Activated naive CD4-positive, alpha-beta T cell treated with anti-CD3 and anti-CD28 coated beads, Interleukin-2, amount 50 U/mL, for 24 hours (primary cell): ENCODE measurements around the gene VWA5A.

Source experiments
- H3K27ac Mint-ChIP-seq: one replicate; pipeline ENCODE4 v1.8.0; 2021; ENCODE audit warnings: mild to moderate bottlenecking, mixed read lengths
- H3K27me3 Mint-ChIP-seq: one replicate; pipeline ENCODE4 v1.8.0; 2021; ENCODE audit warnings: mixed read lengths
- H3K36me3 Mint-ChIP-seq: one replicate; pipeline ENCODE4 v1.8.0; 2021; ENCODE audit warnings: mixed read lengths
- H3K4me1 Mint-ChIP-seq: one replicate; pipeline ENCODE4 v1.8.0; 2021; ENCODE audit warnings: mixed read lengths
- H3K4me3 Mint-ChIP-seq: one replicate; pipeline ENCODE4 v1.8.0; 2021; ENCODE audit warnings: mild to moderate bottlenecking, mixed read lengths
- H3K9me3 Mint-ChIP-seq: one replicate; pipeline ENCODE4 v1.8.0; 2021; ENCODE audit warnings: mixed read lengths

VWA5A gene

DNA sequence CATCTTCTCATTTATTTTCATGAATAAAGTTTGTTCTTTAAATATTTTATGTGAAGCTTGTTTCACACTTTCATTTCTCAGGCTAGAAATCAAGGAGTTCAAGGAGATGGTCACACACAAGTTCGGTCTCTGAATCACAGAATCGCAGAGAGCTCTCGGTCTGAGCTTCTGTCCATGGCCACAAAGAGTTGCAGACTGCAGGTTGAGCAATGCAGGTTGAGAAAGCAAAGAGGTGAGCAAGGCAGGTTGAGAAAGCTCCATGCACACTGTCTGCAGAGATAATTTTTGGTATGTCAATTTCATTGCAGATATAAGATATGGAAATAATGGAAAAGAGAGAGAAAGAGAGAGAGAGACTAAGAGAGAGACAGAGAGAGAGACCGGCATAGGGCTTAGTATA is 32.9 kb upstream of the VWA5A start:
- no peaks in the 10 kb centered on the region for H3K36me3 Mint-ChIP-seq
- no peak overlapping the region for H3K27ac Mint-ChIP-seq
- no peaks in the 10 kb centered on the region for H3K9me3 Mint-ChIP-seq
- no peak overlapping the region for H3K4me3 Mint-ChIP-seq
- H3K4me1 Mint-ChIP-seq = no peaks in the 10 kb centered on the region
- peaks cover 31% of the 10 kb centered on the region for H3K27me3 Mint-ChIP-seq

DNA sequence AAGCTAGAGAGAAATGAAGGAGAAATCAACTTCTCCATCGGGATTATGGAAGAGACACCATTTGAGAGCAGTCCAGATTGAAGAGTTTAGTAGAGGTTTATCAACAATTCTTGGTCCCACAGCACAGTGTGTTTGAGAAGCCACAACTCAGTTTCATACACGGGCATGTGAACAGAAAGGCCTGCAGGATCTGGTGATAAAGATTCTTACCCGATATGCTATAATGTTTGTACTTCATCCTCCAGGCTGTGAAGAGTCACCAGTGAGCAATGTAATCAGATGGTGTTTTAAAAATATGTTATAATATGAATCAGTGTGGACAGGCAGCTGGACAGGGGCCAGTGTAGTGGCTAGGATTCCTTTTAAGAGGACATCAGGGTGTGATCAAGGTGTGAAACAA is 29.7 kb upstream of the VWA5A start:
- Mint-ChIP-seq H3K36me3 (no peaks in the 10 kb centered on the region), H3K27ac (no peak overlapping the region), H3K9me3 (no peaks in the 10 kb centered on the region), H3K4me1 (no peaks in the 10 kb centered on the region), H3K4me3 (no peak overlapping the region), H3K27me3 (peaks cover 28% of the 10 kb centered on the region)

DNA sequence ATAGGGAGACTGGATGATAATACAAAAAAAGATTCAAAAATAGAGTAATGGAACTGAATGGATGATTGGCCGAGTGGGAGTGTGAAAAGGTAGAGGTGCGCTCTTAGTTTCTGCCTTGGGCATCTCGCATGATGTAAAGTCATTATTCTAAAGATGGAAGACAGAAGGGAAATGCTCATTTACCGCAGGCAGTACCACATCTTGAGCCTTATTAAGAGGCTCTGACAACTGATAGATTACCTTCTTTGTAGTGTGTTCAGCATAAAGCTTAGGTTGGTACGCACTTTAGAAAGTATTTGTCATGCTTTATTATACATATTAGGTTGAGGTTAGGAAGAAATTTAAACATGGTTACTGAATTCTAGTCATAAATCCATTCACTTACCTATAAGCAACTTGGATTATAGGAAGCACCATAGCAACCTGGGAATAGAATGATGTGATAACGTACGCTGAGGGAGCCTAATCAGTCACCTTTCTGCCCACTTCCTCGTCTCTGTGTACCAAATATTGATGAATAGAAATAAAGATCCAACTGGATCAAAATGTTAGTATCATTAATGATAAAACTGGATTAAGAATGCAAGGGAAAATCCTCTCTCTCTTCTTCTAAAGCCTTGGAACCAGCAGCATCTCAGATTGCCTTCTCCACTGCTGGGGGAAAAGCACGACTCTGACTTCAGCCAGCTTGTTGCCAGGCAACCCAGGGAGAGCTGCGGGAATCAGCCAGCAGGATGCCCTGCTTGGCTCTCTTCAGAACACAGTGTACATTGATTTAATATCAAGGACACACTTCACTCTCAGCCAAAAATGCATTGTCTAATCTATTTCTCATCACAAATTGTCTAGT is 29.0 kb upstream of the VWA5A start:
- peaks cover 24% of the 10 kb centered on the region for H3K27me3 Mint-ChIP-seq
- no peaks in the 10 kb centered on the region for H3K4me1 Mint-ChIP-seq
- no peaks in the 10 kb centered on the region for H3K36me3 Mint-ChIP-seq
- no peaks in the 10 kb centered on the region for H3K9me3 Mint-ChIP-seq
- no peak overlapping the region for H3K4me3 Mint-ChIP-seq
- no peak overlapping the region for H3K27ac Mint-ChIP-seq

DNA sequence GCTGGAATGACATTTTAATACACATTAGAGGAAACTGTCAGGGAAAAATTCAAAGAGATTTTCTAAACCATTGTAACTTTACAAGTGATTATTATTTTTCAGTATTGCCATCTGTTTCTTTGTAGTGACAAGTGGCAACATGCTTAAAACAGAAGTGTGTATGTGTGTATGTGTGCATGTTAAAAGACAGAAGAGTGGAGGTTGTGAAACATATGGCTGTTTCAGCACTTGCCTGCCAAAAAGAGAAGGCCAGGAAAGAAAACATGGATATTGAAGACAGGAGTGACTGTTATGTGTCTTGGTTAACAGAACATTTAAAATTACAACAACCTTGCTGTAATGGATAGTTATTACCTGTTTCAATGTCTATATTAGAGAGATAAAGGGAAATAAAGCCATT is 24.3 kb upstream of the VWA5A start:
- Mint-ChIP-seq H3K4me3 (no peak overlapping the region), H3K4me1 (no peaks in the 10 kb centered on the region), H3K9me3 (no peaks in the 10 kb centered on the region), H3K36me3 (no peaks in the 10 kb centered on the region), H3K27me3 (peaks cover 22% of the 10 kb centered on the region), H3K27ac (no peak overlapping the region)

DNA sequence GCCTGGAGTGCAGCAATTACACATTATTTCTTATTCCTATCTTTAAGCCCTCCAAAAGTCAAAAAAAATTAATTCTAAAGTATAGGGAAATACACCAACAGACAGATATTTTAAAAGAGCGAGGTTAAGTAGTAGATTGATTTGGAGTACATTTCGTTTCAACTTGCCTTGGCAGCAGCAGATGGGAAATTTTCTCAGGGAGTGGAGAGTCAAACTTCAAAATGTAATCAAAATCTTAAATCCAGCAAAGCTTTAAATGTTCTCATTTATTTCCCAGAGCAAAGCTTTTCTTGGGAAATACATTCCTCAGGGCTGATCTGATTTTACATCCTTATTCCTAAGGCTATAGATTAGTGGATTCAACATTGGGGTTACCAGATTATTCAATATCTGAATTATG is 21.9 kb upstream of the VWA5A start:
- no peaks in the 10 kb centered on the region for H3K9me3 Mint-ChIP-seq
- no peak overlapping the region for H3K27ac Mint-ChIP-seq
- no peak overlapping the region for H3K4me3 Mint-ChIP-seq
- H3K4me1 Mint-ChIP-seq = no peaks in the 10 kb centered on the region
- H3K27me3 Mint-ChIP-seq = peaks cover 17% of the 10 kb centered on the region
- no peaks in the 10 kb centered on the region for H3K36me3 Mint-ChIP-seq

DNA sequence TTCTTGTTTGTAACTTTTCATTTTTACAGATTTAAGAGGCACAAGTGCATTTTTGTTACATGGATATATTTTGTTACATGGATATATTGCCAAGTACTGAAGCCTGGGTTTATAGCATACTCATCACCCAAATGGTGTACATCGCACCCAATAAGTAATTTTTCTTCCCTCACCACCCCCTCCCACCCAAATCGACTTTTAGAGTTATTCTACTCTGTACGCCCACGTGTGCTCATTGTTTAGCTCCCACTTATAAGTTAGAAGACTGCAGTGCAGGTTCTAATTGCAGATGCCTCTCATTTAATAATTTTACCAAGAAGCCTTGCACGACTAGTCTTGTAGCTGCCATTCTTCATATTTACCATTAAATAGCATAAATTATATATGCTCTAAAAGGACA is 20.5 kb upstream of the VWA5A start:
- Mint-ChIP-seq H3K4me1 (no peaks in the 10 kb centered on the region), H3K4me3 (no peak overlapping the region), H3K27ac (no peak overlapping the region), H3K36me3 (no peaks in the 10 kb centered on the region), H3K9me3 (no peaks in the 10 kb centered on the region), H3K27me3 (peaks cover 16% of the 10 kb centered on the region)

DNA sequence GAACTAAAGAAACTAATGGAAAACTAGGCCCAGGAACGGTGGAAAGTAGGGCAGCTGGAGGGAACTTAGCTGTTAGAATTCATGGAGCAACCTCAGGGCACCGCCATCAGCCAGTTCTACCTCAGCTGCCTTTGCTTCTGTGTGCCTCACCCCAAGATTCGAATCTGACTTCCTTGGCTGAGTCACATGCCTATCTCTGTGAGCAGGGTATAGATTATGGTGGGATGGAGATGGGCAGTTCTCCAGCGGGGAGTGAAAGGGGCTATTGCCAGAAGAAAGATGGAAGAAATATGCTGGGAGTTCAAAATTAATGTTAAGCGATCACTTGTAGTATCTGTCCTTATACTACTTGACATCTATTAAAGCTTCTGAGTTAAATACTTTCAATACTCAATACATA is 18.9 kb upstream of the VWA5A start:
- H3K27me3 Mint-ChIP-seq = peaks cover 21% of the 10 kb centered on the region
- H3K27ac Mint-ChIP-seq = no peak overlapping the region
- H3K36me3 Mint-ChIP-seq = no peaks in the 10 kb centered on the region
- H3K4me3 Mint-ChIP-seq = no peak overlapping the region
- H3K4me1 Mint-ChIP-seq = no peaks in the 10 kb centered on the region
- no peaks in the 10 kb centered on the region for H3K9me3 Mint-ChIP-seq

DNA sequence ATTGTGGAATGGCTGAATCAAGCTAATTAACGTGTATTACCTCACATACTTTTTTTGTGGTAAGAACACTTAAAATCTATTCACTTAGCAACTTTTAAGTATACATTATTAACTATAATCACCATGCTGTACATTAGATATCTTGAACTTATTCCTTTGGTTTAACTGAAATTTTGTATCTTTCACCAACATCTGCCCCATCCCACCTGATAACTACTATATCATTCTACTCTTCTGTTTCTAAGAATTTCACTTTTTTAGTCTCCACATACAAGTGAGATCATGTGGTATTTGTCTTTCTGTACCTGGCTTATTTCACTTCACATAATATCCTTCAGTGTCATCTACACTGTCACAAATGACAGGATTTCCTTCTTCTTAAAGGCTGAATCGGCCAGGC is 17.1 kb upstream of the VWA5A start:
- H3K36me3 Mint-ChIP-seq = no peaks in the 10 kb centered on the region
- no peak overlapping the region for H3K4me3 Mint-ChIP-seq
- H3K4me1 Mint-ChIP-seq = no peaks in the 10 kb centered on the region
- no peaks in the 10 kb centered on the region for H3K9me3 Mint-ChIP-seq
- peaks cover 22% of the 10 kb centered on the region for H3K27me3 Mint-ChIP-seq
- no peak overlapping the region for H3K27ac Mint-ChIP-seq

DNA sequence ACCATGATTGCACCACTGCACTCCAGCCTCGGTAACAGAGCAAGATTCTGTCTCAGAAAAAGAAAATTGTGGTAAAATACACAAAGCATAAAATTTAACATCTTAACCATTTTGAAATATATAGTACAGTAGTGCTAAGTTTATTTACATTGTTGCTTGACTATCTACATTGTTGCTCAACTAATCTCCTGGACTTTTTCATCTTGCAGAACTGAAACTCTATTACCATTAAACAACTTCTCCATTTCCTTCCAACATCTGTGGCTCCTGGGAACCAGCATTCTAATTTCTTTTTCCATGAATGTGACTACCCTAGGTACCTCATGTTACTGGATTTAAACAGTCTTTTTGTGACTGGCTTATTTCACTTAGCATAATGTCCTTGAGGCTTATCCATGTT is 13.5 kb upstream of the VWA5A start:
- Mint-ChIP-seq H3K4me1 (no peaks in the 10 kb centered on the region), H3K27me3 (peaks cover 27% of the 10 kb centered on the region), H3K4me3 (no peak overlapping the region), H3K27ac (no peak overlapping the region), H3K9me3 (no peaks in the 10 kb centered on the region), H3K36me3 (no peaks in the 10 kb centered on the region)

DNA sequence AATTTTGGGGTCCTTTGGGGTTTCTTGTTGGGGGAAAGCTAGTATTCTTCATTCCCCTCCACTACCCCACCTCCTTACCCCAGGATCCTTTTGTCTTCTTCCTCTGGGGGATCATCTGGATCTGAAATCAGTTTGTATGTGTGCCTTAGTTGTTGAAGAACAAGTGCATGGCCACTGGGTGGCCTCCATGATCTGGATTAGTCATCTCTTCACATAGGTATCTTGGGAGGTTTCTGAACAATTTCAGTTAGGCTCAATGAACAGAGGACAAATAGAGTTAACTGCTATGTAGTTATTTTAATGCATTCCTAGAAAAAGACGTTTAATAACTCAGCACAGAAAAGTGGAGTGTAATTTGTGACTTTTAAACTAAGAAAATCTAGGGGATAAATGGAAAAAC is 7.1 kb upstream of the VWA5A start:
- H3K27ac Mint-ChIP-seq = no peak overlapping the region
- H3K4me1 Mint-ChIP-seq = no peaks in the 10 kb centered on the region
- no peaks in the 10 kb centered on the region for H3K36me3 Mint-ChIP-seq
- no peaks in the 10 kb centered on the region for H3K9me3 Mint-ChIP-seq
- H3K27me3 Mint-ChIP-seq = peaks cover 20% of the 10 kb centered on the region
- H3K4me3 Mint-ChIP-seq = no peak overlapping the region

DNA sequence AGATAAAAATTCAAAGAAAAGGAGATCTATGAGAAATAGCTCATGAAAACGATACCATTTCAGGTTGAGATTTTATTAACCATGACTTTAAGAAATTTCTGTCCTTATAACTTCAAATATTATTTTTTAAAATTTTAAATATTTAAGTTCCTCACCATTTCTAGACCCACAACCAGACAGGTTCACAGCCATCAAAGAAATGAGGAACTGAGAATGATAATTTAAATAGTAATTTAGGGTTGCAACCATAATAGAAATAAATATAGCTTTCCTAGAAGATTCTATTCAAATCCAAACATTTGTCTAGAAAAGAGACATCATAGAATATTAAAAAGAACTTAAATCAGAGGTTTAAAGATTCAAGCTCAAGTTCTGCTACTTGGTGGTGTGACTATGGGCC is 5.9 kb upstream of the VWA5A start:
- no peak overlapping the region for H3K4me3 Mint-ChIP-seq
- H3K9me3 Mint-ChIP-seq = no peaks in the 10 kb centered on the region
- no peaks in the 10 kb centered on the region for H3K36me3 Mint-ChIP-seq
- H3K27me3 Mint-ChIP-seq = peaks cover 13% of the 10 kb centered on the region
- H3K27ac Mint-ChIP-seq = no peak overlapping the region
- H3K4me1 Mint-ChIP-seq = no peaks in the 10 kb centered on the region

DNA sequence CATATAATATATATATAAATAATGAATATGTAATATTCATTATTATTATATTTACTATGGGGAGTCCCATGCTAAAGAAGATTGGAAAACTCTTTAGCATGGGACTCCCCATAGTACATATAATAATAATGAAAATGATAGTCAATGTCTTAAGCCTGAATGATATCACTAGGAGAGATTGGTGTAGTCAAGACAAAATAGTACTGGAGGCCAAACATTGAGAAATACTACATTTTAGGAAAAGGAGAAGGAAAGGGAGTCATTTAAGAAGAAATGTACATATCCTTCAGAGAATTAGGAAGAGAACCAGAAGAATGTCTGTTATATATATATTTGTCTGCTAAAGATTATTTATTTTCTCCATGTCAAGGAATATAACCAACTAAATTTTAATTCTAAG is 5.0 kb upstream of the VWA5A start:
- H3K4me3 Mint-ChIP-seq = no peak overlapping the region
- peaks cover 10% of the 10 kb centered on the region for H3K27me3 Mint-ChIP-seq
- peaks cover 6% of the 10 kb centered on the region for H3K4me1 Mint-ChIP-seq
- H3K27ac Mint-ChIP-seq = no peak overlapping the region
- no peaks in the 10 kb centered on the region for H3K36me3 Mint-ChIP-seq
- H3K9me3 Mint-ChIP-seq = no peaks in the 10 kb centered on the region

DNA sequence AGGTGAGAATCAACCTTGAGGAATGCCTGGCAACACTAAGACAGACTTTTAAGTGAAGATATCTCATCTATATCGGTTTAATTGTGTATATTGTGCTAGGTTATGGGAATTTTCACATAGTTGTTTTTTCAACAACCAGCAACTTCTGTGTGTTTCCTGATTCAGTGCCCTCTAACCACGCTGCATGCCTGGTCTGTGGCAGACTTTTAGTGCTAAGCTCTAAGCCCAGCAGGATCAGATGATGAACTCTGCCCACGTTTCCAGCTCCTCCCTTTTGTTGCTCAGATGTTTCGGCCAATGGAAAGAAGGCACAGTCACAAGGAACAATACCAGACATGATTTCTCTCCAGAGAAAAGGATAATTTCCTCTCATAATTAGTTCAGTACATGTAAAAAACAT is 1.4 kb upstream of the VWA5A start:
- peaks cover 1% of the 10 kb centered on the region for H3K27me3 Mint-ChIP-seq
- H3K4me1 Mint-ChIP-seq = peaks cover 36% of the 10 kb centered on the region

DNA sequence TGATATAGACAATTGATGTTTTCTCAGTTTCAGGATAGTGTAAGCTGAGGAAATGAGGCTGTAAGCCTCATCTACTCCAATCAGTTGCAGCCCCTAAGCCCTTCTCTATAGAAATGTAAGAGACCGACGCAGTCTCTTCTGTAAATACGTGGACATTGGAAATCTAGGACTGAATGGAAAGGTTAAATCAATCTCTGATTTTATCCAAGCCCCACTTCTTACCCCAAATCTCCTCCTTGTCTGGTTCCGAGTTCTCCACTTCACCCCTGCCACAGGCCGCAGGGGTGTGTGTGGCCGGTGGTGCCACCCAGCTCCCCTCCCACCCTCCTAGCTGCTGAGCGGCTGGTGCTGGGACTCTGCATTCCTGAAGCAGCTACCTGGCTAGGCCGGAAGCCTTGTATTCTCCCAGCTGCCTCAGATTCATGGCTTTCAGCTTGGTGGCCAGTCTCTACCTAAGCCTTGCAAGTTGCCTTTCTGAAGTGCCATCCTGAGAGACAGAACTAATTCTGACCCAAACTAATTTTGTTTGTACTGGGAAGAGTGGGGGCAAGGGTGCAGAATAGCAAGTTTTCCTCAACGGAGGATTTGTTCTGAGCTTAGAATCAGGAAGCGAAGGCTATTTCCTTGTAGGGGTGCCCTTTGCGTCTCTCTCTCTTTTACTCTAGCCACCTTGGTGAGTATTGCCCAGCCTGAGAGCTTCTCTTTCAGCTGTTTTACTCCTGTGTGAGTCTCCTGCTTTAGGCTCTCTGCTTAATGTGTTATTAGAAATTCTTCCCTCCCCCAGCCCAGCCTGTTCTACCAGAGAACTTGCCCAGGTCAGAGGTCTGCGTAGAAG is 749 bp downstream of the VWA5A start:
- H3K4me3 Mint-ChIP-seq = peak overlapping the region; percentile 98
- H3K27ac Mint-ChIP-seq = peak overlapping the region; percentile 92
- peaks cover 8% of the 10 kb centered on the region for H3K36me3 Mint-ChIP-seq
- no peaks in the 10 kb centered on the region for H3K9me3 Mint-ChIP-seq
- peaks cover 36% of the 10 kb centered on the region for H3K4me1 Mint-ChIP-seq
- H3K27me3 Mint-ChIP-seq = peaks cover under 1% of the 10 kb centered on the region

More for the DNA sequence above, 1.4 kb upstream of the VWA5A start:
- Mint-ChIP-seq H3K9me3 (no peaks in the 10 kb centered on the region), H3K27ac (no peak overlapping the region), H3K4me3 (no peak overlapping the region), H3K36me3 (peaks cover 2% of the 10 kb centered on the region)

DNA sequence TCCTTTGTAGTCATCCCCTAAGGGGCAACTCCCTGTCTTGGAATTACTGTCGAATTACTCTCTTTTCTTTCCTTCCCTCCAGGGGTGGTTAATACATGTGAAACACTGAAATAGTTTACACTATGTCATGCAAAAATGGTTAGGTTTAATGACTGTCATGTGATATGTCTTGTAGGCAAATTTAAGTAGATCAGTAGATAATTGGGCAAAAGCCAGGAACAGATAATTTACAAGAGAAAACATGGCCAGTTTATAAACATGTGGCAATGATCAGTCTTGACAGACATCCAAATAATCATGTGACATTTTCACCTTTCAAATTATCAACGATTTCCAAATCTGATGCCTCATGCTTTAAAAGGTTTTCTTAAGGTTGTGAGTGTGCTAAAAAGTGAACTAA is 3.9 kb downstream of the VWA5A start:
- Mint-ChIP-seq H3K4me1 (peaks cover 36% of the 10 kb centered on the region), H3K4me3 (no peak overlapping the region), H3K9me3 (no peaks in the 10 kb centered on the region), H3K27ac (no peak overlapping the region), H3K36me3 (peaks cover 8% of the 10 kb centered on the region), H3K27me3 (no peaks in the 10 kb centered on the region)

DNA sequence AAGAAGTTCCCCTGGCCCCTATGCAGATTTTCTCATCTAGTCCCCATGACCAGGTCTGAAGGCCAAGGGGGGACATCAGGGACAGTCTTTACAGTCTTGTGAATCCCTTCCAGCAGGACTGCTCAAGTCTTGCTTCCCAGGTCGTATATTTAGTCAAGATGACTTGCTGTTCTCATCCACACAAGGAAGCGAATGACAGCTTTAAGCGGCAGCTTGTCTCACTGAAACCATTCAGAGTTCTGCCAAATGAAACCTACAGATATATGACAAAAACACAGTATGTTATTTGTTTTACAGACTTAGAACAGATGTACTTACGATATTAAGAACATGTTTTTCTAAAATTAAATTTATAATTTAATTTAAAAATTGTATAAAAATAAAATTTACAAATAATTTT is 5.6 kb downstream of the VWA5A start:
- H3K9me3 Mint-ChIP-seq = no peaks in the 10 kb centered on the region
- peaks cover 24% of the 10 kb centered on the region for H3K4me1 Mint-ChIP-seq
- peaks cover 19% of the 10 kb centered on the region for H3K36me3 Mint-ChIP-seq
- no peak overlapping the region for H3K27ac Mint-ChIP-seq
- no peaks in the 10 kb centered on the region for H3K27me3 Mint-ChIP-seq
- no peak overlapping the region for H3K4me3 Mint-ChIP-seq
